Measurements from ENCODE around the gene AADACL3.

The AADACL3 gene

GRCh38 chr1:12774801-12775345, 59.0 kb downstream of the AADACL3 start:
- no peak for DNase-seq (ENCODE audit: low read depth)
- H3K4me3 ChIP-seq (ENCODE audit: low read depth, low read length), result no peak overlapping the region
- TF ChIP-seq MYC (IDR thresholded peaks at IDR 0.05; ENCODE audit: low read depth, low read length) (no peak), CTCF (IDR thresholded peaks at IDR 0.05; ENCODE audit: low read depth, low read length) (no peak), POLR2A (IDR thresholded peaks at IDR 0.05; ENCODE audit: extremely low read depth, insufficient read length) (no peak)
- TF ChIP-seq, protein P1, sequence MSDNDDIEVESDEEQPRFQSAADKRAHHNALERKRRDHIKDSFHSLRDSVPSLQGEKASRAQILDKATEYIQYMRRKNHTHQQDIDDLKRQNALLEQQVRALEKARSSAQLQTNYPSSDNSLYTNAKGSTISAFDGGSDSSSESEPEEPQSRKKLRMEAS (IDR thresholded peaks at IDR 0.05; ENCODE audit: low read depth, low read length), result no peak

DNA sequence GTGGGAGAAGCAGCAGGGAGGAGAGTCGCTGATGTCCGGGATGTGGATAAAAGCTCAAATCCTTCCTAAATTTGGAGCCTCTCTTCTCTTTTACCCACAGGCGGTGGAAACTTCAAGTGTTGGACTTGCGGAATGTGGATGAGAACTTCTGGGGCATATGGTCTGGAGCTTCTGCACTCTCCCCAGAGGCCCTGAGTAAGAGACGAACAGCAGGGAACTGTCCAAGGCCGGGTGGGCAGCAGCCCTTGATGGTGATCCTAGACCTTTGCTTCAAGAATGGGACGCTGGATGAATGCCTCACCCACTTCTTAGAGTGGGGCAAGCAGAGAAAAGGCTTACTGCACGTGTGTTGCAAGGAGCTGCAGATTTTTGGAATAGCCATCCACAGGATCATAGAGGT, 59.5 kb downstream of the AADACL3 start:
- no peak for DNase-seq (ENCODE audit: low read depth)
- no peak for TF ChIP-seq MYC (IDR thresholded peaks at IDR 0.05; ENCODE audit: low read depth, low read length)
- no peak for TF ChIP-seq CTCF (IDR thresholded peaks at IDR 0.05; ENCODE audit: low read depth, low read length)
- TF ChIP-seq POLR2A (IDR thresholded peaks at IDR 0.05; ENCODE audit: extremely low read depth, insufficient read length), result no peak
- TF ChIP-seq, protein P1 (IDR thresholded peaks at IDR 0.05; ENCODE audit: low read depth, low read length), result no peak
- no peak overlapping the region for H3K4me3 ChIP-seq (ENCODE audit: low read depth, low read length)

GRCh38 chr1:12776801-12777557, 61.1 kb downstream of the AADACL3 start:
- no peak for TF ChIP-seq CTCF (IDR thresholded peaks at IDR 0.05; ENCODE audit: low read depth, low read length)
- TF ChIP-seq, protein P1 (IDR thresholded peaks at IDR 0.05; ENCODE audit: low read depth, low read length), result no peak
- TF ChIP-seq MYC (IDR thresholded peaks at IDR 0.05; ENCODE audit: low read depth, low read length), result no peak
- TF ChIP-seq POLR2A (IDR thresholded peaks at IDR 0.05; ENCODE audit: extremely low read depth, insufficient read length), result no peak
- no peak overlapping the region for H3K4me3 ChIP-seq (ENCODE audit: low read depth, low read length)
- no peak for DNase-seq (ENCODE audit: low read depth)
